ENCODE data around the gene CLDN9.

DNA sequence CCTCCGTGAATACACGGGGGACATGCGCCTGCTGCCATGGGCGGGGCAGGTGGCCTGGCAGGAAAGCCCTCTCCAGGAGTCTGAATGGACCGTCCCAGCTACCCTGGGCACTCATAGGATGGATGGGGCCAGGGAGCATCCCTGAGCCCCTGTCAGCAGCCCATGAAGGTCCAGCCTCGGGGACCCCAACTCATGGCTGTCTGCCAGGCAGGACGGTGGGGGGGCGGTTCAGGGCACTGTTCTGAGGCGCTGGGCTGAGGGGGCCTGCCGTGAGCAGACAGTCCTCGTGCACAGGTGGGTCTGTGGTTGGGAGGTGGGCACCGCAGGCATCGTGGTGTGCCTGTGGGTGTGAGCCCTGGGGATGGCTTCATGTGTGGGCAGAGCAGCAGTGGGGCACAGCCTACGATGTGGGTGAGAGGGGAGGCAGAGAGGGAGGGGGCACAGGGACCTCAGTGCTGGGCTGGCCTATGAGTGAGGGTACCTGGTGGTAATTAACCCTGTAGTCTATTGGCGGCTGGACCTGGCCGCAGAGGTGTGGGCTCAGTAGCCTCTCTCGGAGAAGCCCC lies 26.0 kb upstream of the CLDN9 start:
- TF ChIP-seq, protein P1, sequence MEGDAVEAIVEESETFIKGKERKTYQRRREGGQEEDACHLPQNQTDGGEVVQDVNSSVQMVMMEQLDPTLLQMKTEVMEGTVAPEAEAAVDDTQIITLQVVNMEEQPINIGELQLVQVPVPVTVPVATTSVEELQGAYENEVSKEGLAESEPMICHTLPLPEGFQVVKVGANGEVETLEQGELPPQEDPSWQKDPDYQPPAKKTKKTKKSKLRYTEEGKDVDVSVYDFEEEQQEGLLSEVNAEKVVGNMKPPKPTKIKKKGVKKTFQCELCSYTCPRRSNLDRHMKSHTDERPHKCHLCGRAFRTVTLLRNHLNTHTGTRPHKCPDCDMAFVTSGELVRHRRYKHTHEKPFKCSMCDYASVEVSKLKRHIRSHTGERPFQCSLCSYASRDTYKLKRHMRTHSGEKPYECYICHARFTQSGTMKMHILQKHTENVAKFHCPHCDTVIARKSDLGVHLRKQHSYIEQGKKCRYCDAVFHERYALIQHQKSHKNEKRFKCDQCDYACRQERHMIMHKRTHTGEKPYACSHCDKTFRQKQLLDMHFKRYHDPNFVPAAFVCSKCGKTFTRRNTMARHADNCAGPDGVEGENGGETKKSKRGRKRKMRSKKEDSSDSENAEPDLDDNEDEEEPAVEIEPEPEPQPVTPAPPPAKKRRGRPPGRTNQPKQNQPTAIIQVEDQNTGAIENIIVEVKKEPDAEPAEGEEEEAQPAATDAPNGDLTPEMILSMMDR (IDR thresholded peaks at IDR 0.05 in 4 of 5, conservative IDR thresholded peaks at IDR 0.05 in 1 of 5), result no peak
- no peak for TF ChIP-seq POLR2A (IDR thresholded peaks at IDR 0.05)

Measured in gastrocnemius medialis (tissue), 4 donors.